C4-2B (cell line): ENCODE results near the gene TMEM231.

Experiments used
- H3K27ac ChIP-seq: fragments of 450-650 bp; 2 replicates; pipeline ENCODE4 v1.5.1; 2017
- ZFX ChIP-seq: fragments of 450-650 bp; IDR thresholded peaks from 2 replicates; pipeline ENCODE4 v1.6.1; 2017
- TF ChIP-seq, protein P1 (sequence below): fragments of 450-650 bp; conservative IDR thresholded peaks from 2 replicates; pipeline ENCODE4 v1.5.1; 2017; ENCODE audit warnings: mild to moderate bottlenecking

TMEM231 gene

DNA sequence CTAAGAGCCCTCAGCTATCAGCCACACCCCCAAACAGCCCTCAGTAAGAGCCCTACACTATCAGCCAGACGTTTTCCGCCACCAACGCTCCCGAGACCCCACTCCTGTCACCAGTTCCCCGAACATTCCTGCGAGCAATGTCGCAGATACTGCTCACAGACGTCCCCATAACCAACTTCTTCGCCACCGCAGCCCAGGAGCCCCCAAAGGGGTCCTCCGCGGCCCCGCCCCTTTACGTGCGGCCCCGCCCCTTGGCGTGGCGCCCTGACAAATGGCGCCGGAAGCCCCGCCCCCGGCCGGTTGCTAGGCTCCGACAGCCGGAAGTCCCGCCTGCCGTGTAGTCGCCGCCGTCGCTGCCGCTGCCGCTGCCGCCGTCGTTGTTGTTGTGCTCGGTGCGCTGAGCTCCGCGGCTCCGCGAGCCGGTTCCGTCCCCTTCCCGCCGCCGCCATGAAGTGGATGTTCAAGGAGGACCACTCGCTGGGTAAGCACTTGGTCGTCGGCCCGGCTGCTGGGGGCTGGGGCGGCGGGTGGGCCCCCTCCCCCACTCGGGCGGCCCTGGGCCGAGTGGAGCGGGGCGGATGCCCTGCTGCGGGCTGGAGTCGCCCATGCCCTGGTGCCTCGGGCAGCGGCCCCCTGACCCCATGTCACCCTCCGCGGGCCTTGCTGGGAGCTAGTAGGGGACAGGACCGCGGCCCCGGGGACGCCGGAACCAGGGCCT is 10.1 kb upstream of the TMEM231 start, which contains the start of gene GABARAPL2:
Gene GABARAPL2, plus strand, starts transcription at position 340 of the 718 bp plus-strand sequence. Its CDS starts 108 bp downstream, at position 448.
- peak; percentile 72; the same call in 1 of the 2 replicates for TF ChIP-seq ZFX
- TF ChIP-seq, protein P1, sequence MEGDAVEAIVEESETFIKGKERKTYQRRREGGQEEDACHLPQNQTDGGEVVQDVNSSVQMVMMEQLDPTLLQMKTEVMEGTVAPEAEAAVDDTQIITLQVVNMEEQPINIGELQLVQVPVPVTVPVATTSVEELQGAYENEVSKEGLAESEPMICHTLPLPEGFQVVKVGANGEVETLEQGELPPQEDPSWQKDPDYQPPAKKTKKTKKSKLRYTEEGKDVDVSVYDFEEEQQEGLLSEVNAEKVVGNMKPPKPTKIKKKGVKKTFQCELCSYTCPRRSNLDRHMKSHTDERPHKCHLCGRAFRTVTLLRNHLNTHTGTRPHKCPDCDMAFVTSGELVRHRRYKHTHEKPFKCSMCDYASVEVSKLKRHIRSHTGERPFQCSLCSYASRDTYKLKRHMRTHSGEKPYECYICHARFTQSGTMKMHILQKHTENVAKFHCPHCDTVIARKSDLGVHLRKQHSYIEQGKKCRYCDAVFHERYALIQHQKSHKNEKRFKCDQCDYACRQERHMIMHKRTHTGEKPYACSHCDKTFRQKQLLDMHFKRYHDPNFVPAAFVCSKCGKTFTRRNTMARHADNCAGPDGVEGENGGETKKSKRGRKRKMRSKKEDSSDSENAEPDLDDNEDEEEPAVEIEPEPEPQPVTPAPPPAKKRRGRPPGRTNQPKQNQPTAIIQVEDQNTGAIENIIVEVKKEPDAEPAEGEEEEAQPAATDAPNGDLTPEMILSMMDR = no peak
- H3K27ac ChIP-seq = peak within 1 kb of the TSS; percentile 78

DNA sequence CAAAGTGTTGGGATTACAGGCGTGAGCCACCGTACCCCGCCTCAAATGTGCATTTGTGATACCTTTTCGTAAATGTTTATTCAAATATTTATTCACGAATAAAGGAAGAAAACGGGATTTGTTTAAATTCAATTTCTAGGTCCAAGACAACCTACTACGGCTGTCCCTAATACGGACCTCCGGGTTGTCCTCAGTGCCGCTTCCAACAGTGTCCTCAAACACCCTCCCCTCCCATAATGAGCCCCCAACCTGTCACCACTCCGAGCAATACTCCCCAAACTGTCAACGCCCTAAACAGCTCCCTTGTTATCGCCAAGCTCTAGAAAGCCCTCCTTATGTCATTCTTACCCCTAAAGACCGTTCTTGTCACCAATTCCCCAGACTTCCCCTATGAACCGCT is 9.6 kb upstream of the TMEM231 start:
- peak overlapping the region; percentile 78; the same call in 1 of the 2 replicates for H3K27ac ChIP-seq
- TF ChIP-seq, protein P1 = no peak
- TF ChIP-seq ZFX = no peak

DNA sequence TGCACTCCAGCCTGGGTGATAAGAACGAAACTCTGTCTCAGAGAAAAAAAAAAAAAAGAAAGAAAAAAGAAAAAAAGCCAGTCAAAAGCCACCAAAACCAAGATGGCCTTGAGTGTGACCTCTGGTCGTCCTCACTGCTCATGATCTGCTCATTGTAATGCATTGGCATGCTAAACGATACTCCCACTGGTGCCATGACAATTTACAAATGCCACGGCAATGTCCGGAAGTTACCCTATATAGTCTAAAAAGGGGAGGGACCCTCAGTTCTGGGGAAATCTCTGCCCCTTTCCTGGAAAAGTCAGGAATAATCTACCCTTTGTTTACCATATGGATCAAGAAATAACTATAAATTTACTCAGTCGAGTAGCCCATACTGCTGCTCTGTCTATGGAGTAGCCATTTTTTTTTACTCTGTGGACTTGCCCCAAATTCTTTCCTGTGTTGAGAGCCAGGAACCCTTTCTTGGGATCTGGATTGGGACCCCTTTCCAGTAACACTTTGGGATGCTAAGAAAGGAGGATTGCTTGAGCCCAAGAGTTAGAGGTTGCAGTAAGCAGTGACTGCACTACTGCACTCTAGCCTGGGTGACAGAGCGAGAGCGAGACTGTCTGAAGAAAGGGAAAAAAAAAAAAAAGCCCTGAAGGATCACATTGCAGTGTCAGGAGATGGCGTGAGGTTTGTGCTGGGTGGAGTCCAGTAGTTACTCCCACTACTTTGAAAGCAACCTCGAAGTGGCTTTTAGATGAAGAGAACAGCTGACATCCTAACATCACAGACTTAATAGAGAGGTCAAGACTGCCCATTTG is 3.7 kb upstream of the TMEM231 start:
- H3K27ac ChIP-seq = no peak overlapping the region
- TF ChIP-seq, protein P1 = no peak
- TF ChIP-seq ZFX = no peak

DNA sequence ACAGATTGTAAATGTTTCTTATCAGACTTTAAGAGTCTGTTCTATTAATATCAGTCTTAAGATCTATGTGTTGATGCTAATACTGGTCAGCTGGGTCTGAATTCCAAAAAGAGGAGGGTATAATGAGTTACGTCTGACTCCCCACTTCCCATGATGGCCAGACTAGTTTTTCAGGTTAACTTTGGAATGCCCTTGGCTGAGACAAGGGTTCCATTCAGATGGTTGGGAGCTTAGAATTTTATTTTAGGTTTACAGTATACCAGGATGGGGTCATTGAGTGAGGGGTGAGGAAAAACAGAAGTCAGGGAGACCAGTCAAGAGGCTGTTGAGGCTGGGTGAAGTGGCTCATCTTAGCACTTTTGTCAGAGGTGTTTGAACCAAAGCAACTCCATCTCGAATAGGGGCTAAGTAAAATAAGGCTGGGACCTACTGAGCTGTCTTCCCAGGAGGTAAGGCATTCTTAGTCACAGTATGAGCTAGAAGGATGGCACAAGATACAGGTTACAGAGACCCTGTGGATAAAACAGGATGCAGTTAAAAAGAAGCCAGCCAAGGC is 2.9 kb upstream of the TMEM231 start:
- TF ChIP-seq ZFX = no peak
- TF ChIP-seq, protein P1 = no peak
- no peak overlapping the region for H3K27ac ChIP-seq

DNA sequence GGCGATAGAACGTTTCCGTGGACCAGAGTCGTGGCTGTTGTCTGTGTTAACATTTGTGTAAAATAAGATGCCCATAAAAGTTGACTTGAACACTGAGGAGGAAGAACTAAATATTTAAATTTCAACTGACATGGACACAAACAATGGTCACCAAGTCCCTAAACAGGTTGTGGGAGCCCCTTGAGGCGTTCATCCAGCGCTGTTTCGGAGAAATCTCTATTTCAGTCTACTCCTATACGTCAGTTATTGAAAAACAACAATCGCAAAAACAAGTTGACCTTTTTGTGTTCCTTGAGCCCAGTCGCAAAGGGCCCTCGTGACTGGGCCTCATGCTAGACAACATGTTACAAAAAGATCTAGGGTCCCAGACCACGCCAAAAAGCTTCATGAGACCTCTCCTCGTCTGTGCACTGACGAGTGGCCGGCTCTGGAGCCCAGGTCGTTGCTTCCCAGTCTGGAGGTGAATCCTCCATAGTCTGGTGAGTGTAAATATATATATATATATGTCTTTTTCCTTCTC is 439 bp upstream of the TMEM231 start:
- H3K27ac ChIP-seq = peak overlapping the region; percentile 69
- TF ChIP-seq, protein P1 = no peak
- no peak for TF ChIP-seq ZFX

DNA sequence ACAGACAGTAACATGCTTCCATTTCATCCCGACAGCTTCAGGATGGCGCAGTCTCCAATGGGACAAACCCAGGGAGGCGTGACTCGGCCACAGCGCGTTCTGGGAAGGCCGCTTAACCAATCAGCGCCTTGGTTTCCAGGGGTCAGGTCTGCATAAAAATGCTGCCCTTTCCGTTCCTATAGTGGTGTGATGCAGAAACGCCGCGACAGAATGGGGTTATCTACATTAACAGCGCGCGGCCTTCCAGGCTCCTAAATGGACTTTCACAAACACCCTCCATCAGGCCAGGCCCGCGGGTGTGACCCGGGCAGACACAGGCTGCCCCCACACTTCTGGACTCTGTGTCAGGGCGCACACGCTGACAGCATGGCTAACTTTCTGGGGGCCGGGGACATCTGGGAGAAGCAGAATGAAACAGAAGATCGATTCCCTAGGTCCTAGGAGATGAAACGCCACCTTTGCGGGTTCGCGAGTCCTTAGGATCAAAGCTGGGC is 792 bp downstream of the TMEM231 start:
- TF ChIP-seq, protein P1 = no peak
- no peak for TF ChIP-seq ZFX
- H3K27ac ChIP-seq = peak overlapping the region; percentile 69
